Measurements from ENCODE around the gene SNAI1.

SNAI1 gene

DNA sequence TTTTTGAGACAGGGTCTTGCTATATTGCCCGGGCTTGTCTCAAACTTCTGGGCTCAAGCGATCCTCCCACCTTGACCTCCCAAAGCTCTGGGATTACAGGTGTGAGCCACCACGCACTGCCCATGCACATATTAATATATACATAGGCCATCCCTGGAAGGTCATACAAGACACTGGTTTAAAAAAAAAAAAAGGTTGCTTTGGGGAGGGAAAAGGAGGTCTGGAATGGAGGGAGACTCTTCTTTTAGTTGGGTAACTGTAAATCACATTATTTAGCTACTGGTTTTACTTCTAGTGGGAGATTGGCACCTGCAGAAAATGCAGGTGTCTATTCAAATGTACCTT lies 4.1 kb upstream of the SNAI1 start:
- H3K4me3 ChIP-seq = no peak overlapping the region
- no peak overlapping the region for H3K27ac ChIP-seq
- DNase-seq (ENCODE audit: low spot score) = no peak
- TF ChIP-seq, protein P1, sequence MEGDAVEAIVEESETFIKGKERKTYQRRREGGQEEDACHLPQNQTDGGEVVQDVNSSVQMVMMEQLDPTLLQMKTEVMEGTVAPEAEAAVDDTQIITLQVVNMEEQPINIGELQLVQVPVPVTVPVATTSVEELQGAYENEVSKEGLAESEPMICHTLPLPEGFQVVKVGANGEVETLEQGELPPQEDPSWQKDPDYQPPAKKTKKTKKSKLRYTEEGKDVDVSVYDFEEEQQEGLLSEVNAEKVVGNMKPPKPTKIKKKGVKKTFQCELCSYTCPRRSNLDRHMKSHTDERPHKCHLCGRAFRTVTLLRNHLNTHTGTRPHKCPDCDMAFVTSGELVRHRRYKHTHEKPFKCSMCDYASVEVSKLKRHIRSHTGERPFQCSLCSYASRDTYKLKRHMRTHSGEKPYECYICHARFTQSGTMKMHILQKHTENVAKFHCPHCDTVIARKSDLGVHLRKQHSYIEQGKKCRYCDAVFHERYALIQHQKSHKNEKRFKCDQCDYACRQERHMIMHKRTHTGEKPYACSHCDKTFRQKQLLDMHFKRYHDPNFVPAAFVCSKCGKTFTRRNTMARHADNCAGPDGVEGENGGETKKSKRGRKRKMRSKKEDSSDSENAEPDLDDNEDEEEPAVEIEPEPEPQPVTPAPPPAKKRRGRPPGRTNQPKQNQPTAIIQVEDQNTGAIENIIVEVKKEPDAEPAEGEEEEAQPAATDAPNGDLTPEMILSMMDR (IDR thresholded peaks at IDR 0.05) = no peak

DNA sequence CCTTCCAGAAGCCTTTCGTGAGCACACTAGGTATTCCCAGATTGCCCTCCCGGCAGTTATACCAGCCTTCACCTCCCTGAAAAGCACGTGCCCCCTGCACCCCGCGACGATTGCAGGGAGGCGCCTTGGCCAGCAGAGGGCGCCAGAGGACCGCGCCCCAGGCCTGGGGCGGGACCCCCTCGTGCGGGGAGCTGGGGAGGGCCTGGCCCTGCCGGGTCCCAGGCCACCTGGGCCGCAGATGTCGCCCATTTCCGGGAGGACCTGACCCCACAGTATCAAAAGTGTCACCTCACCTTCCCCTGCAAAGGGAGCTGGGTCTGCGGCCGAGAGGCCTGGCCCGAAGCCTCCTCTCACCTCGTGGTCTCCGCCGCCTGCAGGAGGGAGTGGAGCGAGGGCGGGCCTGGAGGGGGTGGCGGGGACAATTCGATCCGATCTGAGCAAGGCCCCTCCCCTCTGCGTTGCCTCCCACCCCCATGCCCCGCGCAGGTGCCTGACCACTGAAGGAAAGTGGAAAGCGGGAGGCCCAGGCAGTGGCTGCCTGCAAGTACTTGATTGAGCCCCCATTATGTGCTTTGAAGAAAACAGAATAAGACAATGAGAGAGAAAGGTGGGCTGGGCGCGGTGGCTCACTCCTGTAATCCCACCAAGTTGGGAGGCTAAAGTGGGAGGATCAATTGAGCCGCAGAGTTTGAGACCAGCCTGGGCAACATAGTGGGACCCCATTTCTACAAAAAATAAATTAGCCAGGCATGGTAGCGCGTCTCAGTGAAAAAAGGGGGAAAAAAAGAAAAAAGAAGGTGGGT lies 3.5 kb upstream of the SNAI1 start:
- no peak for DNase-seq (ENCODE audit: low spot score)
- TF ChIP-seq, protein P1 (IDR thresholded peaks at IDR 0.05) = peak; percentile 100
- H3K27ac ChIP-seq = no peak overlapping the region
- H3K4me3 ChIP-seq = peak overlapping the region; percentile 63

DNA sequence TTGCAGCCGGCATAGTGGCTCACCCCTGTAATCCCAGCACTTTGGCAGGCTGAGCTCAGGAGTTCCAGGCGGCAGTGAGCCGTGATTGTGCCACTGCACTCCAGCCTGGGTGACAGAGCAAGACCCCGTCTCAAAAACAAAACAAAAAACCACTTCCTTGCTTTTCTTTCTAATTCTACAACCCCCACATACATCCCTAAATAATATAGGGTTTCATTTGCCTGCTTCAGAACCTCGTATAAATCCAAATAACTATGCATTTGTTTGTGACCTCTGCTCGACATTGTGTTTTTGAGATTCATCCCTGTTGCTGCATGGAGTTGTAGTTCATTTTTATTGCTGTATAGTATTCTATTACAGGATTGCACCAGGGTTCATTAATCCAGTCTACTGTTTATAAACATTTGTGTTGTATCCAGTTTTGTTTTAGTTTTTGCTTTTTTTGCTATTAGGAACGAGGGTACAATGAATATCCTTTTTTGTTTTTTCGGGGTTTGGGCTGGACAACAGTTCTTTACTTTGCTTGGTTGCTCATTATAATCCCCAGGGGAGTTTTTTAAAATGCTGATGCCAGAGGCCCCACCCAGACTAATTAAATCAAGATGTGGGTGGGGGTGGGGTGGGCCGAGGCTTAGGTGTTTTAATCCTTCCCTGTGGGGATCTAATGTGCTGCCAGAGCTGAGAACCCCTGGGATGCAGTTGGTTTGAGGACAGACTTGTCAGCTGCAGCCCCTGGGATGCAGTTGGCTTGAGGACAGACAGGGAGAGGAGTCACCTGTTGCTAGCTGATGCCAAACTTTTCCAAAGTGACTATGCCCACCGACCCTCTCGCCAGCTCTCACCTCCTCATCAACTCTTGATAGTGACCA lies 2.4 kb upstream of the SNAI1 start:
- Histone ChIP-seq H3K27ac (no peak overlapping the region), H3K4me3 (no peak overlapping the region)
- TF ChIP-seq, protein P1 (IDR thresholded peaks at IDR 0.05) = no peak
- DNase-seq (ENCODE audit: low spot score) = no peak

DNA sequence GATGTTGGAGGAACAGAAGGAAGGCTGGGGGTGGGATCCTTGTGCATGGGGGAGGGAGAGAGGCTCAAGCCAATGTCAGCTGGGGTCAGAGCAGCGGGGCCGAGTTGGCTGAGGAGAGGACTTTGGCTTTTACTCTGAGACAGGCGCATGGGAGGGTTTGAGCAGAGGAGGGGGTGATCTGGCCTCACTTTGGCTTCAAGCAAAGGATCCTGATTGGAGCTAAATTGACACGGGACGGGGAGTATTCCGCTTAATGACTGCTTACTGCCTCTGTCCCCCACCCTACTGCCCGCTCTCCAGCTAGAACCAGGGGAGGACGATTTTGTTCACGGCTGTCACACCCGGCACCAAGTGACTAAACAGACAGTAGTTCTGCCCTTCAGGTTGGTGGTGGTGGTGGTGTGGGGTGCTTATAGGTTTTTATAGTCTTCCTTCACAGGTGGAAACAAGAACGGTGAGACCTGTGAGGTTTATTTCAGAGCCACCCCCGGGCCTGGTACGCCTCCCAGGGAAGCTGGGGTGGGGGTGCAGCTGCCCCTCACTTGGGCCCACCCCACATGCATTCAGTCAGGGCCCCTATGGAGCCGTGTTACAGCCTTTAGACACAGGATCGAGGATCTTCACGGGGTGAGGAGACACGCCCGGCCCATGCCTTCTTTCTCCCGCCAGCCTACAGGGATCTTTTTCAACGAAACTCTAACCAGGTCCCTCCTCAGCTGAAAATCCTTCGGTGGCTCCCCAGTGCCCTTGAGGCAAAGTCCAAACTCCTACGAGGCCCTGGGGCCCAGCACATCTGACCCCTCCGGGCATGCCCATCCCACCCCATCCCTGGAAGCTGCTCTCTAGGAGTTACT lies 1.3 kb upstream of the SNAI1 start:
- no peak overlapping the region for H3K27ac ChIP-seq
- DNase-seq (ENCODE audit: low spot score) = no peak

DNA sequence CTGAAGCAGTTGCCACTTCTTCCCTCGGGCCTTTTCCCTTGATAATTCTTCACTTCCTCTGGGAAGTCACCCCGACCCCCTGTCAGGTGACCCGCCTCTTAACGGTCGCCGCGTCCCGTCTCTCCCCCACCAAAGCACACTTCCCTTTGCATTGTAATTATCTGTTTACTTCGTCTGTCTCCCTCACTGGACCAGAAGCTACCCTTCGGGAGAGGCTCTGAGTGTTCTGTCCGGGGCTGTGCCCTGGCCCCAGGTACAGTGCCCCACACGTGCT lies 771 bp upstream of the SNAI1 start:
- DNase-seq (ENCODE audit: low spot score) = no peak
- H3K27ac ChIP-seq = peak overlapping the region in 1 of 2 donors; percentile 62
- TF ChIP-seq, protein P1 (IDR thresholded peaks at IDR 0.05) = no peak
- peak overlapping the region; percentile 83 for H3K4me3 ChIP-seq

More for the DNA sequence above, 1.3 kb upstream of the SNAI1 start:
- TF ChIP-seq, protein P1 (IDR thresholded peaks at IDR 0.05) = no peak
- H3K4me3 ChIP-seq = no peak overlapping the region

DNA sequence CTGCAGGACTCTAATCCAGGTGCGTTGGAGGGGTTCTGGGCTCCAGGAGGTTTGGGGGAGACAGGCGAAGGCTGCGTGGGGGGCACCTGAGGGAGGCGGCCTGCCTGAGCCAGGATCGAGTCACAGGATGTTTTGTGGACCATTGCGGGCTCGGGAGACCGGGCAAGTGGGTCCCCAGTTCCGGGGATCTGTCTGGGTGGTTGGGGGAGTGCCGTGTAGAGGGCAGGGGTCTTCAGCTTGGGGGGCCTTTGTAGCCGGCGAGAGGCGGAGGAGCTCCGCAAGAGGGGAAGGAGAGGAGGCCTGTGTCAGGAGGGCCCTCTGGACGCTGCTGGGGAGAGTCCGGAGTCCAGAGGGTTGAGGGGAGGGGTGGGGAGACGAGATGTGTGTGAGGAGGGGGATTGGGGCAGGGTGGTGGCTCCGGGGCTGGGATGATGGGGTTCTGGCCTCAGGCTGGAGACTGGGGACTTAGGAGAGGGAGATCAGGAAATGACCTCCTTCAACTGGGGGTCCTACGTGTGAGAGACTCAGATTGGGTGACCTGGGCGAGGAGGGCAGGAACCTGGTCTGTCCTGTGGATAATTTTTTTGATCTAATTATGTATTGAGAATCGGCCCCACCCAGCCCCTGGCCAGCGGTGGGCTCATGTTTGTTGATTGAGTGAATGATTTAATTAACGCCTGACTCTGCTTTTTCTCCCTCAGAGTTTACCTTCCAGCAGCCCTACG lies 505 bp downstream of the SNAI1 start:
- peak overlapping the region; percentile 2 to 87 for H3K27ac ChIP-seq
- DNase-seq (ENCODE audit: low spot score) = no peak
- TF ChIP-seq, protein P1 (IDR thresholded peaks at IDR 0.05) = no peak
- H3K4me3 ChIP-seq = peak overlapping the region; percentile 83

Data from coronary artery (tissue), 2 donors.